IPS DF 6.9 (cell line): ENCODE measurements around the gene ZNF732.

ENCODE experiments used
- DNase-seq: peaks from one replicate; pipeline ENCODE4 v3.0.0-alpha.2; 2013; ENCODE audit warnings: low read depth, low spot score
- H3K27ac ChIP-seq: one replicate; pipeline ENCODE4 v1.5.1; 2013; ENCODE audit warnings: low read length, control low read depth
- H3K27me3 ChIP-seq: 2 replicates; pipeline ENCODE4 v1.6.1; 2013; ENCODE audit warnings: mild to moderate bottlenecking, low read length; ENCODE audit not compliant: control insufficient read depth, insufficient read depth
- H3K36me3 ChIP-seq: 2 replicates; pipeline ENCODE4 v1.6.1; 2013; ENCODE audit warnings: low read length; ENCODE audit not compliant: control insufficient read depth, insufficient read depth
- H3K4me1 ChIP-seq: 2 replicates; pipeline ENCODE4 v1.6.1; 2013; ENCODE audit warnings: low read length; ENCODE audit not compliant: control insufficient read depth, insufficient read depth
- H3K4me3 ChIP-seq: 2 replicates; pipeline ENCODE4 v1.5.1; 2013; ENCODE audit warnings: mild to moderate bottlenecking, low read length
- H3K9me3 ChIP-seq: 2 replicates; pipeline ENCODE4 v1.6.1; 2013; ENCODE audit warnings: low read length, inconsistent platforms; ENCODE audit not compliant: control insufficient read depth, insufficient read depth
- WGBS: extraction: QIAGEN DNeasy Blood & Tissue Kit; methylation state at CpG from one replicate; pipeline ENCODE4 v1.1.7; 2013; ENCODE audit warnings: mixed read lengths, missing lambda C conversion rate; ENCODE audit not compliant: insufficient read length, insufficient coverage; 5-methylcytosine and 5-hydroxymethylcytosine counted together

ZNF732 gene

DNA sequence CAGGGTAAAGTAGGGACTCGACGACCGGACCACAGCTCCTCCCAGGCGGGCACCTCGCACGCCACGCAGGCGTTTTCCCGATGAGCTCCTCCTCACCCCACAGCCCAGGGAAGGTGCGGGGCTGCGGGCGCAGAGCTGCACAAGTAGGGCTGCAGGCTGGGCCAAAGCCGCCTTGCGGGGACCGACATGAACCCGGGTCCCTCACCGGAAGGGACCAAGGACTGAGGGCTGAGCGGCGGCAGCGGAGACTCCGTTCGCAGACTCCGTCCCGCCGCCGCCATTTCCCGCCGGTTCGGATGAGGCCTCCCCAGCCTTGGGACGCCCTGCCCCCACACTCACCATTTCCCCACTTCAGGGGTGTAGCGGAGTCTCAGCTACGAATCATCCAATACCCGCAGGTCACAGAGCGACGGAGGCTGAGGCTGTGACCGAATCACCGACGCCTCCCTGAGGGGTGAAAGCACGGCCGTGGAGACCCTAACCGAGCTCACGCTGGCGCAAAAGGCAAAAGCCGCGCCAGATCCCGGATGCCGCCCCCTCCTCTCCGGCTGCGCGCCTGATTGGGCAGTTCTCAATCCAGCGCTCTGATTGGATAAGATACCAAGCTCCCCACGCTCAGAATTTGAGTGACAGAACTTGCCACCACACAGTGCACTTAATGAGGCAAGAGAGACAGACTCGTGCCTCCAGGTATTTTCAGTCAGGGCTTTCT lies at the start of gene ZNF732:
Gene ZNF732, minus strand, starts transcription at position 506 of the 712 bp plus-strand sequence. Its CDS starts 164 bp downstream, at position 342.
- 0 out of 2 replicates have a peak, but pooled peaks cover 2% of the 10 kb centered on the region for H3K4me1 ChIP-seq
- H3K27me3 ChIP-seq: no peaks in the 10 kb centered on the region
- peak; percentile 93 for DNase-seq
- H3K36me3 ChIP-seq: no peaks in the 10 kb centered on the region
- no peak within 1 kb of the TSS for H3K27ac ChIP-seq
- peak within 1 kb of the TSS; percentile 100 for H3K4me3 ChIP-seq
- WGBS: no CpG with 5 or more reads among the region's 53 CpGs
- H3K9me3 ChIP-seq: no peaks in the 10 kb centered on the region

DNA sequence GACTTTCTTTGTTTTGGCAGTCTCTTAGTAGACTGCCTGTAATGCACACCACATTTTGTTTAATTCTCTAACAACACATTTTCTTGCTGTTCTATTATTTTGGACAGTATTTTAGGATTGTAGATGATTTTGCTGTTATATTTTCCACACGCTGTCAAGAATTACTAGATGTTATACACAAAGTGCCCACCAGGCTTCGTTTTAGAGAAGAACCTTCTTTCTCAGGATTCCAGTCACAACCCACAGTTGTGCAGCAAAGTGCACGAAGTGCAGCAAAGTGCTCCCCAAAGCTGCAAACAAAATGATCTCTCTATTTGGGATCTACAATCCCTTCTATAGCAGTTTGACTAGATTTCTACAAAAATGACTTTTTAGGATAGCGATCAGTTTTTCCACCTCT lies 34.7 kb upstream of the ZNF732 start:
- Histone ChIP-seq H3K36me3 (no peaks in the 10 kb centered on the region), H3K4me1 (no peaks in the 10 kb centered on the region; the same call in 1 of the 2 replicates), H3K9me3 (no peaks in the 10 kb centered on the region), H3K4me3 (no peak overlapping the region), H3K27me3 (no peaks in the 10 kb centered on the region), H3K27ac (no peak overlapping the region)
- no CpG with 5 or more reads among the region's 4 CpGs for WGBS
- DNase-seq: no peak

DNA sequence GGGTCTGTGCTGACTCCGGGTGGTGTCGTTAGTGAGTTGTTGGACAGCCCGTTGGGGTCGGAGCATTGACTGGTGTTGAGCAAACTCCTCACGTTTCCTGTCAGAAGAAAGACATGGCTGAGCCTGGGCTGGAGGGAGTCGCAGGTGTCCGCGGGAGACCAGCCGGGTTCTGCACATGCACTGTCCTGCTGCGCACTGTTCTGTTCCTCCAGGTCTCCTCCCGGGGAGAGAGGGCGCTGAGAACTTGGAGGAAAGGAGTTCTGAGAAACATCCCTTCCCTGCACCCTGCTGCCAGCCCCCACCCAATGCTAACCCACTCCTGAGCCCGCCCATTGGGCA lies 33.5 kb upstream of the ZNF732 start:
- no peaks in the 10 kb centered on the region for H3K36me3 ChIP-seq
- no peaks in the 10 kb centered on the region; the same call in 1 of the 2 replicates for H3K4me1 ChIP-seq
- no CpG with 5 or more reads among the region's 13 CpGs for WGBS
- peak overlapping the region; percentile 84; the same call in 1 of the 2 replicates for H3K4me3 ChIP-seq
- no peaks in the 10 kb centered on the region for H3K9me3 ChIP-seq
- H3K27ac ChIP-seq: no peak overlapping the region
- DNase-seq: no peak
- H3K27me3 ChIP-seq: no peaks in the 10 kb centered on the region

DNA sequence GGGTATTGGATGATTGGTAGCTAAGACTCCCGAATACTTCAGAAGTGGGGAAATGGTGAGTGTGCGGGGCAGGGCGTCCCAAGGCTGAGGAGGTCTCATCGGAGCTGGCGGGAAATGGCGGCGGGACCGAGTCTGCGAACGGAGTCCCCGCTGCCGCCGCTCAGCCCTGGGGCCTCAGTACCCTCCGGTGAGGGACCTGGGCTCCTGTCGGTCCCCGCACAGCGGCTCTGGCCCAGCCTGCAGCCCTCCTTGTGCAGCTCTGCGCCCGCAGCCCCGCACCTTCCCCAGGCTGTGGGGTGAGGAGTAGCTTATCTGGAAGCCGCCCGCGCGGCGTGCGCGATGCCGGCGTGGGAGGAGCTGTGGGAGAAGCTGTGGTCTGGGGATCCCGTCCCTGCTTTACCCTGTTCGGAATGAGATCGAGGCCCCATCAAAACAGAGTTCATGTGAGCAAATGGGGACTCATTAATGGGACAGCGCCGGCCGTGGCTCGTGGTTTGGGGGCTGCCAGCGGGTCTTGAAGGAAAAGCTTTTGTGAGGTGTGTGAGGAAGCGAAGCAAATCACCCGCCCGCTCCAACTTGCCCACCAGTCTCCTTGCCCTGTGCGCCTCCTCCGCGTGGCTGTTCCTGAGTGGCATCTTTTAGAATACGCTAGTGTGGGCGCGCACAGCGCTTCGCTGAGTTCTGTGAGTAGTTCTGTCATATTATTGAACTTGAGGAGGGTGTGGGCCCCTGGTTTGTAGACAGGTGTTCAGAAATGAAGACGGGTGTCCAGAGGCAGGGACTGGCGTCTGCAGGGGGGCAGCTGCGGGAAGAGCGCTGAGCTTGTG lies 32.9 kb upstream of the ZNF732 start:
- no peak overlapping the region for H3K27ac ChIP-seq
- H3K27me3 ChIP-seq: no peaks in the 10 kb centered on the region
- H3K4me1 ChIP-seq: no peaks in the 10 kb centered on the region; the same call in 1 of the 2 replicates
- no peaks in the 10 kb centered on the region for H3K9me3 ChIP-seq
- no peaks in the 10 kb centered on the region for H3K36me3 ChIP-seq
- DNase-seq: no peak
- WGBS: no CpG with 5 or more reads among the region's 52 CpGs
- H3K4me3 ChIP-seq: peak overlapping the region; percentile 84

DNA sequence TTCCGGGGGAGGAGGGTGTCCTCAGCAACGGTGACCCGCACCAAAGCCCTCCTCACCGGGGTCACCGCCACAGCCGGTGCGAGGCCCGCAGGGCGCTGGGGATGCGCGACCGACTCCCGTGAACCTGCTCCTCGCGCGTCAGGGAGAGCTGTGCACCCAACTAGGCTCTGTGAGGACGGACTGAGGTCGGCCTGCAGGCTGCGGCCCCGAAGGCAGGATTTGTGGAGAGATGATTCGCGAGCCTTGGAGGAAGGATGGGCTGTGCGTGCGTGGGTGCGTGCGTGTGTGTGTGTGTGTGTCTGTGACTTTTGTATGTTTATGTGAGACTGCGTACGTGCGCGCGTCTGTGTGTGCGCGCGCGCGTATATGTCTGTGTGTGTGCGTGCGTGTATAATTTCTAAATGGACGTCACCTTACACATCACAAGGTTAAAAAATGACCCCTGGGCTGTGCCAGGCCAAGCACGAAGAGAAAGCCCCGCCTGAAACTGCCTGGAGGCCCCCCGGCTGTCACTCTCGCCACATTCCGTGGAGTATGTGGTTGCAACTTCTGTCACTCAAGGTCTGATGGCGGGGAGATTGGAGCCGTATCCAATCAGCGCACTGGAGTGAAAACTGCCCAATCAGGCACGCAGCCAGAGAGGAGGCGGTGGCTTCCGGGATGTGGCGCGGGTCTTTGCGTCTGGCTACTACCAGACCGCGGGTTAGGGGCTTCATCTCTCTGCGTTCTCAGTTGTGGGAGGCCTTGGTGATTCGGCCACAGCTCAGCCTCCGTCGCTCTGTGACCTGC lies 32.1 kb upstream of the ZNF732 start, which contains the start of gene ZNF141:
Gene ZNF141, plus strand, starts transcription at position 672 of the 789 bp plus-strand sequence. CDS start 170 bp downstream, outside the sequence.
- H3K9me3 ChIP-seq: no peaks in the 10 kb centered on the region
- WGBS: no CpG with 5 or more reads among the region's 59 CpGs
- H3K4me3 ChIP-seq: peak within 1 kb of the TSS; percentile 84
- peak; percentile 95 for DNase-seq
- H3K4me1 ChIP-seq: no peaks in the 10 kb centered on the region; the same call in 1 of the 2 replicates
- H3K27ac ChIP-seq: no peak within 1 kb of the TSS
- no peaks in the 10 kb centered on the region for H3K27me3 ChIP-seq
- no peaks in the 10 kb centered on the region for H3K36me3 ChIP-seq

DNA sequence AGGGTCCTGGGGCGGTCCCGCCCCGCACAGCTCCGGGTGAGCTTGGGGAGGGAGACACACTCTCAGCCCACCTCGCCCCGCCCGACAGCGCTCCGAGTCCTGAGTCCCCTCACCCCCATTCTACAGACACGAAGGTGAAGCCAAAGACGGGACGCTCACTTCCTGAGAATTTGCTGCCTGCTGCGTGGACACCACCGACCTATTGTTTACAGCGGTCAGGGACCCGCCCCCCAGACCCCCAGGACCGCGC lies 31.5 kb upstream of the ZNF732 start:
- no CpG with 5 or more reads among the region's 18 CpGs for WGBS
- DNase-seq: peak; percentile 9
- Histone ChIP-seq H3K4me3 (peak overlapping the region; percentile 65; the same call in 1 of the 2 replicates), H3K27me3 (no peaks in the 10 kb centered on the region), H3K27ac (no peak overlapping the region), H3K9me3 (no peaks in the 10 kb centered on the region), H3K4me1 (no peaks in the 10 kb centered on the region; the same call in 1 of the 2 replicates), H3K36me3 (no peaks in the 10 kb centered on the region)

DNA sequence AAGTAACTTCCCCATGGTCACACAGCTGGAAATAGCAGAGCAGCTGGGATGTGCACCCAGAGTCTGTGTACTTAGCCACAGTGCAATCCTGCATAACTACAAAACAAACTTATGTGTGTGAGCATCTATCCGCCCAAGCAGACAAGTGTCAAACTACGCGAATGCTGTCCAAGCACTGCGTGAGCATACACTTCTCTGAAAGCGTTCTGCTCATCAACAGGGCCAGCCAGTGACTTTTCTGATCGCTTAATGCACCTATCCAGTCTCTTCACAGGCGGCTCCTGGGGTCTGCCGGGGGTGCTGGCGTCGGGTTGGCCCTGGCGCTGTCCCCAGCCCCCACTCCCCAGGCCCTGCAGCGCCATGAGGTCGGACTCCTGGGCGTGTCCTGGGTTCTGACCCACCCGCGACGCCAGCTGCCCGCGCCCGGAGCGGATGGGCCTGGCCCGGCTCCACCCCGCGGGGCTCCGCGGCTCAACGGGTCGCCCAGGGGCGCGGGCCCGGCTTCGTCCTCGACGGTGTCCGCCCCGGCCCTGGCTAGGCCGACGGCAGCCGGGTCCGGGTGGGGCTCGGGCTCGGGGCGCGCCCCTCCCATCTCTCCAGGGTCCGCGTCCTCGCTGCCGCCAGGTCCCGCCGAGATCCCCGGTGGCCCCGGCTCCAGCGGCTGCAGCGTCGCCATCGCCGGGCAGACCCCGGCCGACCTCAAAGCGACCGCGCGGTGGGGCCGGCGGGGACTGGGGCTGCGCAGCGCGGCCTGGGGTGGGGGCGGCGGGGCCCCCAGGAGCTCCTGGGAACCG lies 31.0 kb upstream of the ZNF732 start:
- WGBS: no CpG with 5 or more reads among the region's 71 CpGs
- DNase-seq: no peak
- peak overlapping the region; percentile 65; the same call in 1 of the 2 replicates for H3K4me3 ChIP-seq
- H3K9me3 ChIP-seq: no peaks in the 10 kb centered on the region
- H3K27me3 ChIP-seq: no peaks in the 10 kb centered on the region
- H3K4me1 ChIP-seq: no peaks in the 10 kb centered on the region; the same call in 1 of the 2 replicates
- no peaks in the 10 kb centered on the region for H3K36me3 ChIP-seq
- no peak overlapping the region for H3K27ac ChIP-seq

DNA sequence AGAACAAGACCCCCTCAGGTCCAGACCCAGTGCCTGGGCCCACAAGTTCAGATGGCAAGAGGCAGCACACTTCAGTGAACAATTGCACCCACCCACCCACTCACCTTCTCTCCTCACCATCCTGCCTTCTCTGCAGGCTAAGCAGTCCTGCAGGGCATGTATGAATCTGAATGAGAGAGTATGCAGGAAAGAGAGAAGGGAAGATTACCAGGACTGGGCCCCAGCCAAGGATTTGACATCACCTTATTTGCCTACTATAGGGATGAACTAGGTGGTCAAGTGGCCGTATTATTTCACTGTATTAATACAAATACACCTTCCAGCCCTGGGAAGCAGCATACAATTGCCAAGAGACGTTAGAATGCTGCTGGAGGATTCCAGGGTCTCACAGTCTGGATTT lies 30.2 kb upstream of the ZNF732 start:
- H3K27ac ChIP-seq: no peak overlapping the region
- H3K9me3 ChIP-seq: no peaks in the 10 kb centered on the region
- WGBS: no CpG with 5 or more reads among the region's 2 CpGs
- no peaks in the 10 kb centered on the region for H3K27me3 ChIP-seq
- DNase-seq: no peak
- no peaks in the 10 kb centered on the region; the same call in 1 of the 2 replicates for H3K4me1 ChIP-seq
- H3K36me3 ChIP-seq: no peaks in the 10 kb centered on the region
- H3K4me3 ChIP-seq: no peak overlapping the region

DNA sequence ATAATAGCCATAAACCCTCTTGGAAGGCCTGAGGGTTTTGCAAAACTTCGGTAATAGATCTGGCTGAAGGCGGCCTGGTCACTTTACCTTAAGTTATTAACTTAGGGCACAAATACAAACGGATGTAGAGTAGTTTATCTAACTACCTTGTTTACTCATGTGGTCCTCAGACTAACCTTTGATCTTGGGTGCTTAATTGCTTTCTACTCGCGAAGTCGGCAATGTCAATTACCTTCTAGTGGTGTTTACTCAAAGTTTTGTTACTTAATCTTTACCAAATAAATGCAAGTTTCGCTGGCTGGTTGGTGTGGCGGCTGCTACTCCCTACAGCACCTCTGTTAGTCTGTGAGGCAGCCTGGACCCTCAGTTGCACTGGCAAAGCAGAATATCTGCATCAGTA lies 23.5 kb upstream of the ZNF732 start:
- H3K4me3 ChIP-seq: no peak overlapping the region
- DNase-seq: no peak
- H3K9me3 ChIP-seq: no peaks in the 10 kb centered on the region
- H3K36me3 ChIP-seq: no peaks in the 10 kb centered on the region
- no CpG with 5 or more reads among the region's 8 CpGs for WGBS
- no peaks in the 10 kb centered on the region for H3K4me1 ChIP-seq
- H3K27me3 ChIP-seq: no peaks in the 10 kb centered on the region
- no peak overlapping the region for H3K27ac ChIP-seq
